Measurements from ENCODE around the gene KDM4C. TPM values are rescaled to one million over a fixed set of nuclear protein-coding genes. Genes with fewer than 3 reads are reported as not detected.

The KDM4C gene
- total RNA-seq, 1 experiment from 2014 or later, result 16.8 TPM

DNA sequence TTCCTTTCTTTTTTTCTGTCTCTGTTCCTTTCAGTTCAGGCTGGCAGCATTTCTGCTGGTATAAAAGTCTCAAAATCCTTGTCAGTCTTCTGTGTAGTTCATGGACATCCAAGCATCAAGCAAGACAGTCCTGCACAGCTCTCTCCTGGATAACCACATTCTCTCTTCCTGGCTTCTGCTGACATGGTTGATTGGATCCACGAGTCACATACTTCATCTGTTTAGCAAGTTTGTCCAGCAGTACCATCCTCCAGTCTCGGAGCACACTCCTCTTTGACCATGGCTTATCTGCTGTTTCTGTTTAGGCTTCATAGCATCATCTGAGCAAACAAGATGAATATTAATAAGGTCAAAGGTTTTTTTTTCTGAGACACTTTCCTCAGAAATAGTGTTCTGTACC is 220.8 kb downstream of the KDM4C start (continued):
- TF ChIP-seq, protein P1, sequence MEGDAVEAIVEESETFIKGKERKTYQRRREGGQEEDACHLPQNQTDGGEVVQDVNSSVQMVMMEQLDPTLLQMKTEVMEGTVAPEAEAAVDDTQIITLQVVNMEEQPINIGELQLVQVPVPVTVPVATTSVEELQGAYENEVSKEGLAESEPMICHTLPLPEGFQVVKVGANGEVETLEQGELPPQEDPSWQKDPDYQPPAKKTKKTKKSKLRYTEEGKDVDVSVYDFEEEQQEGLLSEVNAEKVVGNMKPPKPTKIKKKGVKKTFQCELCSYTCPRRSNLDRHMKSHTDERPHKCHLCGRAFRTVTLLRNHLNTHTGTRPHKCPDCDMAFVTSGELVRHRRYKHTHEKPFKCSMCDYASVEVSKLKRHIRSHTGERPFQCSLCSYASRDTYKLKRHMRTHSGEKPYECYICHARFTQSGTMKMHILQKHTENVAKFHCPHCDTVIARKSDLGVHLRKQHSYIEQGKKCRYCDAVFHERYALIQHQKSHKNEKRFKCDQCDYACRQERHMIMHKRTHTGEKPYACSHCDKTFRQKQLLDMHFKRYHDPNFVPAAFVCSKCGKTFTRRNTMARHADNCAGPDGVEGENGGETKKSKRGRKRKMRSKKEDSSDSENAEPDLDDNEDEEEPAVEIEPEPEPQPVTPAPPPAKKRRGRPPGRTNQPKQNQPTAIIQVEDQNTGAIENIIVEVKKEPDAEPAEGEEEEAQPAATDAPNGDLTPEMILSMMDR (IDR thresholded peaks at IDR 0.05 in 2 of 3, conservative IDR thresholded peaks at IDR 0.05 in 1 of 3; ENCODE audit: borderline replicate concordance in 1 of 3, insufficient read depth in 1 of 3, low read depth in 2 of 3, low read length in 2 of 3), result no peak
- no peak for TF ChIP-seq POLR2AphosphoS5 (IDR thresholded peaks at IDR 0.05; ENCODE audit: low read depth, low read length)
- TF ChIP-seq TCF7L2 (IDR thresholded peaks at IDR 0.05; ENCODE audit: borderline replicate concordance, extremely low read depth, insufficient read depth, insufficient read length), result no peak
- no peak for TF ChIP-seq SIN3A (IDR thresholded peaks at IDR 0.05; ENCODE audit: low read depth)

GRCh38 chr9:6984941-6985578 is 227.3 kb downstream of the KDM4C start:
- no TSS peak for BruUV-seq (replicated peaks)
- ATAC-seq, result no peak
- Histone ChIP-seq H3K9me2 (ENCODE audit: insufficient read depth) (no peaks in the 10 kb centered on the region), H2AFZ (ENCODE audit: low read depth, low read length, poor library complexity, severe bottlenecking) (no peak overlapping the region), H3K4me3 (replicated peaks in 1 of 2; ENCODE audit: low read depth in 1 of 2, low read length in 2 of 2) (no peak overlapping the region), H3K27me3 (ENCODE audit: insufficient read depth, low read length) (no peaks in the 10 kb centered on the region), H3K9ac (ENCODE audit: low read length) (no peak overlapping the region), H3K36me3 (ENCODE audit: control insufficient read depth in 1 of 2, insufficient read depth in 2 of 2, low read length in 2 of 2) (no peaks in the 10 kb centered on the region), H3K9me3 (ENCODE audit: control insufficient read depth in 1 of 2, insufficient read depth in 1 of 2, low read depth in 1 of 2, low read length in 2 of 2) (no peaks in the 10 kb centered on the region), H3K27ac (ENCODE audit: low read depth, low read length) (no peak overlapping the region), H3K4me1 (ENCODE audit: control insufficient read depth in 1 of 2, insufficient read depth in 2 of 2, low read length in 2 of 2) (no peaks in the 10 kb centered on the region), H3K4me2 (ENCODE audit: low read length) (no peak overlapping the region), H4K20me1 (ENCODE audit: insufficient read depth) (no peaks in the 10 kb centered on the region), H3K79me2 (ENCODE audit: insufficient read depth, low read length) (no peaks in the 10 kb centered on the region)
- CTCF ChIA-PET, result no interaction called here
- no peak for DNase-seq (ENCODE audit: low read depth, low spot score)
- intact Hi-C loops (cut with micrococcal nuclease), result no loop called here
- no peak for TF ChIP-seq TCF7L2 (IDR thresholded peaks at IDR 0.05; ENCODE audit: borderline replicate concordance, extremely low read depth, insufficient read depth, insufficient read length)
- TF ChIP-seq ZBTB33 (IDR thresholded peaks at IDR 0.05; ENCODE audit: extremely low read depth, insufficient replicate concordance, low read length), result no peak
- no peak for TF ChIP-seq FOSL1 (IDR thresholded peaks at IDR 0.05; ENCODE audit: low read depth)
- TF ChIP-seq JUND (IDR thresholded peaks at IDR 0.05), result no peak
- no peak for TF ChIP-seq SP1 (IDR thresholded peaks at IDR 0.05; ENCODE audit: low read depth)
- TF ChIP-seq POLR2AphosphoS5 (IDR thresholded peaks at IDR 0.05; ENCODE audit: low read depth, low read length), result no peak
- no peak for TF ChIP-seq EGR1 (IDR thresholded peaks at IDR 0.05; ENCODE audit: low read depth)
- TF ChIP-seq SRF (IDR thresholded peaks at IDR 0.05; ENCODE audit: low read depth), result no peak
- TF ChIP-seq EZH2phosphoT487 (IDR thresholded peaks at IDR 0.05; ENCODE audit: borderline replicate concordance), result no peak
- no peak for TF ChIP-seq EZH2 (IDR thresholded peaks at IDR 0.05)
- no peak for TF ChIP-seq CBX3 (IDR thresholded peaks at IDR 0.05; ENCODE audit: low read depth)
- no peak for TF ChIP-seq RAD21 (IDR thresholded peaks at IDR 0.05; ENCODE audit: low read depth)
- TF ChIP-seq CEBPB (IDR thresholded peaks at IDR 0.05; ENCODE audit: low read depth), result no peak
- no peak for TF ChIP-seq POLR2A (IDR thresholded peaks at IDR 0.05; ENCODE audit: borderline replicate concordance, extremely low read depth, insufficient read depth, insufficient read length)
- no peak for TF ChIP-seq ATF3 (IDR thresholded peaks at IDR 0.05)
- RAD21 ChIA-PET (ENCODE audit: low non-redundant PET in 1 of 2, low total read pairs in 2 of 2, uncharacterized antibody in 2 of 2, unreplicated experiment in 2 of 2), result no interaction called here
- POLR2A ChIA-PET, result interaction anchor here (0.6 kb wide), 1 partner anchor 40 kb away, joined by 3 read pairs; no protein-coding TSS in a partner anchor
